Body of pancreas (tissue), 4 donors: ENCODE data around the gene TRIM44. TPM values are rescaled to one million over a fixed set of nuclear protein-coding genes. Genes with fewer than 3 reads are reported as not detected.

ENCODE experiments used
- ATAC-seq: fragments of 150-250 bp; one replicate; pipeline ENCODE4 v1.9.1; 2016
- DNase-seq, 4 donors: peaks; one replicate each; pipeline ENCODE4 v3.0.0-alpha.2; 2019
- H3K27ac ChIP-seq, 4 donors: fragments of 200-600 bp; sonication (generic); 1 replicate in 3 of 4; 2 replicates in 1 of 4; pipeline versions ENCODE4 v1.5.1 to v1.6.1; 2016 to 2019; ENCODE audit warnings: mild to moderate bottlenecking in 1 of 4, mixed read lengths in 1 of 4, moderate library complexity in 1 of 4
- H3K27me3 ChIP-seq, 2 donors: fragments of 200-600 bp; sonication (generic); one replicate each; pipeline ENCODE4 v1.6.0; 2016; ENCODE audit warnings: mild to moderate bottlenecking in 1 of 2
- H3K36me3 ChIP-seq, 2 donors: fragments of 200-600 bp; sonication (generic); replicated peaks in 1 of 2; 2 replicates each; pipeline ENCODE4 v1.5.1; 2016; ENCODE audit warnings: low read depth in 2 of 2; ENCODE audit not compliant: insufficient read depth in 1 of 2
- H3K4me1 ChIP-seq: fragments of 200-600 bp; sonication (generic); one replicate; pipeline ENCODE4 v1.6.0; 2016
- H3K4me3 ChIP-seq, 2 donors: fragments of 200-600 bp; sonication (generic); 1 replicate in 1 of 2; 2 replicates in 1 of 2; pipeline ENCODE4 v1.5.1; 2016 to 2019
- H3K9me3 ChIP-seq, 3 donors: fragments of 200-600 bp; sonication (generic); 1 replicate in 2 of 3; 2 replicates in 1 of 3; pipeline ENCODE4 v1.5.1; 2016
- POLR2A ChIP-seq, 3 donors: fragments of 450-650 bp; IDR thresholded peaks; one replicate each; pipeline ENCODE4 v1.6.1; 2016; ENCODE audit warnings: antibody characterized with exemption in 3 of 3, mild to moderate bottlenecking in 2 of 3
- whole genome bisulfite sequencing, 2 donors: methylation state at CpG; one replicate each; pipeline ENCODE4 v1.1.5; 2017; 5-methylcytosine and 5-hydroxymethylcytosine counted together
- intact Hi-C: fragments of 100-400 bp; cut with DNase I; formaldehyde crosslinking; loops from one replicate; pipeline ENCODE4 v1.15.1; 2023
- total RNA-seq, 2 donors: library from RNA; depleted of rRNA; stranded (reverse); fragments of >200 nt; gene quantifications; one replicate each; pipeline ENCODE4 v1.1.0, GENCODE V29; 2016
- TF ChIP-seq, protein P1 (sequence below), 7 experiments: fragments of 450-650 bp in 4 of 7; fragments of 200-600 bp in 3 of 7; sonication (generic) in 3 of 7; IDR thresholded peaks; one replicate each; pipeline ENCODE4 v1.5.1; 2016 to 2019; ENCODE audit warnings: antibody characterized with exemption in 7 of 7

Gene TRIM44
- total RNA-seq, 2 donors from 2014 or later = 17.4 to 81.7 TPM

- 90 to 92% methylated on average over 7 of the region's 7 CpGs for WGBS, 2 donors
- TF ChIP-seq, protein P1, sequence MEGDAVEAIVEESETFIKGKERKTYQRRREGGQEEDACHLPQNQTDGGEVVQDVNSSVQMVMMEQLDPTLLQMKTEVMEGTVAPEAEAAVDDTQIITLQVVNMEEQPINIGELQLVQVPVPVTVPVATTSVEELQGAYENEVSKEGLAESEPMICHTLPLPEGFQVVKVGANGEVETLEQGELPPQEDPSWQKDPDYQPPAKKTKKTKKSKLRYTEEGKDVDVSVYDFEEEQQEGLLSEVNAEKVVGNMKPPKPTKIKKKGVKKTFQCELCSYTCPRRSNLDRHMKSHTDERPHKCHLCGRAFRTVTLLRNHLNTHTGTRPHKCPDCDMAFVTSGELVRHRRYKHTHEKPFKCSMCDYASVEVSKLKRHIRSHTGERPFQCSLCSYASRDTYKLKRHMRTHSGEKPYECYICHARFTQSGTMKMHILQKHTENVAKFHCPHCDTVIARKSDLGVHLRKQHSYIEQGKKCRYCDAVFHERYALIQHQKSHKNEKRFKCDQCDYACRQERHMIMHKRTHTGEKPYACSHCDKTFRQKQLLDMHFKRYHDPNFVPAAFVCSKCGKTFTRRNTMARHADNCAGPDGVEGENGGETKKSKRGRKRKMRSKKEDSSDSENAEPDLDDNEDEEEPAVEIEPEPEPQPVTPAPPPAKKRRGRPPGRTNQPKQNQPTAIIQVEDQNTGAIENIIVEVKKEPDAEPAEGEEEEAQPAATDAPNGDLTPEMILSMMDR (IDR thresholded peaks at IDR 0.05) = no peak
- no peak for TF ChIP-seq POLR2A (IDR thresholded peaks at IDR 0.05)
- Histone ChIP-seq H3K4me3 (no peak overlapping the region), H3K27me3 (no peaks in the 10 kb centered on the region), H3K9me3 (no peaks in the 10 kb centered on the region), H3K36me3 (no peaks in the 10 kb centered on the region), H3K27ac (no peak overlapping the region), H3K4me1 (peaks cover 46% of the 10 kb centered on the region)
- DNase-seq (no peak), ATAC-seq (no peak)
- intact Hi-C loops = no loop called here
These were observed 151.6 kb downstream of the TRIM44 start for GRCh38 chr11:35814081-35814695.

DNA sequence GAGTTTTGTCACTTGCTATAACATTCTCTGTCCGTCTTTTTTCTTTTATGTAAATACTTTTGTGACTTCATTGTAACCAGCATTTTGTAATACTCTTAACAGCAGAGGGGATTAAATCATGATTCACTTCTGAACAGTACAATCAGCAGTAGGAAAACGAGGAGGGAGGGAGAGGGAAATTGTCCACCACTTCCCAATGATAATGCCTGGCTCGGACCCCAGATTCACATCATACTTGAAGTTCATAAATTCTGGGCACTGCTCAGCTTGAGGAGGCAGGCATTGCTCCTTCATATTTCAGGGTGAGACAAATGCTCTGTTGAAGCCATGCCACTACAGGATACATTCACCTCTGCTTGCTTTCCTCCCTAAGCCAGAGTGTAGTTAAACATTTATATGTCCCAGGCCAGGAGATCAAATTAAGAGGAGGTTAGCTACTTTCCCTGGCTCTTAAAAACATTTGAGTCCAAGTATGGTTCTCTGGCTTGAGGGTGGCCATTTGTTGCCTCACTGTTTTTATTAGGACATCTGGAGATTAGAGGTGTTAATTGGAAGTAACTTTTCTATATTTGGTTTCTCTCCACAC, 152.2 kb downstream of the TRIM44 start:
- Histone ChIP-seq H3K4me3 (no peak overlapping the region), H3K36me3 (no peaks in the 10 kb centered on the region), H3K4me1 (peaks cover 50% of the 10 kb centered on the region), H3K27me3 (no peaks in the 10 kb centered on the region), H3K27ac (peak overlapping the region in 1 of 4 donors; percentile 9), H3K9me3 (no peaks in the 10 kb centered on the region)
- DNase-seq (no peak), ATAC-seq (no peak)
- TF ChIP-seq, protein P1 (IDR thresholded peaks at IDR 0.05) = no peak
- no peak for TF ChIP-seq POLR2A (IDR thresholded peaks at IDR 0.05)
- intact Hi-C loops = no loop called here
- 49 to 67% methylated on average over 3 of the region's 3 CpGs for WGBS, 2 donors

- Histone ChIP-seq H3K27ac (no peak overlapping the region), H3K4me3 (no peak overlapping the region), H3K27me3 (no peaks in the 10 kb centered on the region), H3K9me3 (no peaks in the 10 kb centered on the region), H3K36me3 (no peaks in the 10 kb centered on the region), H3K4me1 (peaks cover 57% of the 10 kb centered on the region)
- intact Hi-C loops = no loop called here
- 50 to 51% methylated on average over 5 of the region's 5 CpGs for WGBS, 2 donors
- TF ChIP-seq POLR2A (IDR thresholded peaks at IDR 0.05) = no peak
- DNase-seq = peak; percentile 44 to 72 (median 64)
- peak; percentile 65 for ATAC-seq
These were observed 153.2 kb downstream of the TRIM44 start for GRCh38 chr11:35815556-35816315.

DNA sequence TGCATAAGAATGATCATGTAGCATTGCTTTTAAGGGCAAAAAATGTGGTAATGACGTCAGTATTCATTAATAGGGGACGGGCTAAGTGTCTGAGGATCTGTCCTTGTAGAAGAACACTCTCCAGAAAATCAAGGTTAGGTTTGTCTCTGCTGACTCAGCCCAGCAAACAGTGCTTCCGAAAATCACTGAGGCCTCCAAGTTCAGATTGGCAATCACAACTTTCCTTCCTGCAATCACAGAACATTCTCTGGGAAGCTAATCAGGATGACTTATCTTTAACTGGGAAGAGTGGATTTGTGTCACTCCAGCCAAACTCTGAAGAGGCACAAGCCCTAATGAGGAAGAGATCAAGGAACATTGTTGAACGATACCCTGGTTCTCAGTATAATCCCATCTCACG, 158.0 kb downstream of the TRIM44 start:
- Histone ChIP-seq H3K27ac (no peak overlapping the region), H3K4me3 (no peak overlapping the region), H3K4me1 (peaks cover 44% of the 10 kb centered on the region), H3K9me3 (no peaks in the 10 kb centered on the region), H3K36me3 (no peaks in the 10 kb centered on the region), H3K27me3 (no peaks in the 10 kb centered on the region)
- WGBS, 2 donors = 80 to 81% methylated on average over 5 of the region's 5 CpGs
- TF ChIP-seq, protein P1 (IDR thresholded peaks at IDR 0.05) = no peak
- TF ChIP-seq POLR2A (IDR thresholded peaks at IDR 0.05) = no peak
- ATAC-seq = no peak
- no peak for DNase-seq
- intact Hi-C loops = no loop called here

GRCh38 chr11:35822815-35823495, 160.4 kb downstream of the TRIM44 start:
- intact Hi-C loops = no loop called here

More at GRCh38 chr11:35822815-35823495, 160.4 kb downstream of the TRIM44 start:
- Histone ChIP-seq H3K36me3 (no peaks in the 10 kb centered on the region), H3K4me3 (no peak overlapping the region), H3K9me3 (no peaks in the 10 kb centered on the region), H3K4me1 (peaks cover 45% of the 10 kb centered on the region), H3K27ac (peak overlapping the region in 1 of 4 donors; percentile 78), H3K27me3 (no peaks in the 10 kb centered on the region)
- no peak for TF ChIP-seq POLR2A (IDR thresholded peaks at IDR 0.05)
- TF ChIP-seq, protein P1 (IDR thresholded peaks at IDR 0.05) = no peak
- 46 to 50% methylated on average over 2 of the region's 2 CpGs for WGBS, 2 donors
- ATAC-seq (no peak), DNase-seq (no peak)
